ENCODE results near the gene RSPH3. TPM values are rescaled to one million over a fixed set of nuclear protein-coding genes. Genes with fewer than 3 reads are reported as not detected.

The RSPH3 gene
- total RNA-seq, 4 donors from 2014 or later: 16.8 to 22.5 (median 20.2) TPM

- no peaks in the 10 kb centered on the region for H3K27me3 ChIP-seq
- no peak overlapping the region for H3K27ac ChIP-seq
- no peaks in the 10 kb centered on the region for H3K4me1 ChIP-seq
- no peaks in the 10 kb centered on the region for H3K9me3 ChIP-seq
- H3K4me3 ChIP-seq (replicated peaks in 1 of 3): no peak overlapping the region
- DNase-seq: no peak
- no peaks in the 10 kb centered on the region for H3K36me3 ChIP-seq
- intact Hi-C loops (cut with DNase I): no loop called here
- TF ChIP-seq POLR2A (IDR thresholded peaks at IDR 0.05): no peak
- no peak for TF ChIP-seq CTCF (IDR thresholded peaks at IDR 0.05)
Observed at GRCh38 chr6:158963020-158963808, 36.8 kb downstream of the RSPH3 start.

GRCh38 chr6:158962371-158962770 is 37.6 kb downstream of the RSPH3 start:
- Histone ChIP-seq H3K9me3 (no peaks in the 10 kb centered on the region), H3K4me1 (no peaks in the 10 kb centered on the region), H3K27me3 (no peaks in the 10 kb centered on the region), H3K4me3 (replicated peaks in 1 of 3) (no peak overlapping the region), H3K36me3 (no peaks in the 10 kb centered on the region), H3K27ac (no peak overlapping the region)
- DNase-seq: no peak
- 81 to 82% methylated on average over 3 of the region's 3 CpGs for WGBS, 2 donors
- intact Hi-C loops (cut with DNase I): no loop called here
- TF ChIP-seq POLR2A (IDR thresholded peaks at IDR 0.05) (no peak), CTCF (IDR thresholded peaks at IDR 0.05) (no peak)

GRCh38 chr6:158960026-158960425 is 40.0 kb downstream of the RSPH3 start:
- no peak for DNase-seq
- Histone ChIP-seq H3K4me1 (no peaks in the 10 kb centered on the region), H3K27me3 (no peaks in the 10 kb centered on the region), H3K4me3 (replicated peaks in 1 of 3) (no peak overlapping the region), H3K27ac (no peak overlapping the region), H3K9me3 (no peaks in the 10 kb centered on the region), H3K36me3 (no peaks in the 10 kb centered on the region)
- TF ChIP-seq POLR2A (IDR thresholded peaks at IDR 0.05): no peak
- no peak for TF ChIP-seq CTCF (IDR thresholded peaks at IDR 0.05)
- intact Hi-C loops (cut with DNase I): no loop called here
- WGBS, 2 donors: 87 to 93% methylated on average over 2 of the region's 2 CpGs

- Histone ChIP-seq H3K9me3 (no peaks in the 10 kb centered on the region), H3K36me3 (no peaks in the 10 kb centered on the region), H3K4me3 (replicated peaks in 1 of 3) (no peak overlapping the region), H3K27ac (no peak overlapping the region), H3K27me3 (no peaks in the 10 kb centered on the region), H3K4me1 (no peaks in the 10 kb centered on the region)
- 80 to 86% methylated on average over 4 of the region's 4 CpGs for WGBS, 2 donors
- intact Hi-C loops (cut with DNase I): no loop called here
- no peak for DNase-seq
- TF ChIP-seq CTCF (IDR thresholded peaks at IDR 0.05): no peak
- TF ChIP-seq POLR2A (IDR thresholded peaks at IDR 0.05): no peak
Observed at GRCh38 chr6:158959552-158959951, 40.5 kb downstream of the RSPH3 start.

- H3K4me1 ChIP-seq: no peaks in the 10 kb centered on the region
- H3K27ac ChIP-seq: no peak overlapping the region
- intact Hi-C loops (cut with DNase I): no loop called here
- H3K36me3 ChIP-seq: no peaks in the 10 kb centered on the region
- no peaks in the 10 kb centered on the region for H3K9me3 ChIP-seq
- H3K4me3 ChIP-seq (replicated peaks in 1 of 3): no peak overlapping the region
- WGBS, 2 donors: 88 to 93% methylated on average over 5 to 6 of the region's 7 CpGs
- no peaks in the 10 kb centered on the region for H3K27me3 ChIP-seq
- TF ChIP-seq POLR2A (IDR thresholded peaks at IDR 0.05) (no peak), CTCF (IDR thresholded peaks at IDR 0.05) (no peak)
- DNase-seq: no peak
Observed at GRCh38 chr6:158958504-158959386, 41.3 kb downstream of the RSPH3 start.
